ENCODE measurements around the gene TSHZ2.

DNA sequence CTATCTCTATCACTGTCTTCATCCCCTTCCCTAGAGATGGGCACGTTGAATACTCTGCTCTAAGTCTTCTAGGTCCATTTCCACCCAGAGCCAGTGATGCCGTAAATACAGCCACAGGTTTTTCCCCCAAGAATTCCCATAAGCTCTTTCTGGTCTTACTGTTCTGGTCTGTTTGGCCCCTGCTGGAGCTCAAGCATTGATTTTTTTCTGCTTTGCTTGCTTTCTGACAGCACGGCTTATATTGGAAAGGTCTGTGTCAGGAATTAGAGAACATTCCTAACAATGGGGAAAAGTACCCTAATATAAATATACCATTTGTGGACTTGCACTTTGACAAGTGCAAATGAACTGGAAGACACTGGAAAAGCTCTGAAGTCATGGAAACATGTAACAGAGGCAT, 302.6 kb downstream of the TSHZ2 start:
- TF ChIP-seq CTCF (IDR thresholded peaks at IDR 0.05) (no peak), POLR2A (IDR thresholded peaks at IDR 0.05) (no peak), POLR2AphosphoS5 (IDR thresholded peaks at IDR 0.05) (no peak), EP300 (IDR thresholded peaks at IDR 0.05; ENCODE audit: low read depth) (no peak)
